Activated T-helper 2 cell treated with anti-CD3 and anti-CD28 coated beads, Interferon-gamma antibody, Interleukin-2, Interleukin-4, amounts not matched to agents 10 μg/mL and 5 μg/mL and 100 μg/mL, durations not matched to agents 14 hours and 24 hours and 36 hours (primary cell): ENCODE data around the gene STARD10. TPM values are rescaled to one million over a fixed set of nuclear protein-coding genes. Genes with fewer than 3 reads are reported as not detected.

ENCODE experiments used
- DNase-seq: peaks from one replicate; pipeline ENCODE4 v3.0.0; 2021; ENCODE audit warnings: low spot score
- H3K27ac Mint-ChIP-seq: one replicate; pipeline ENCODE4 v1.8.0; 2021; ENCODE audit warnings: mixed read lengths
- H3K27me3 Mint-ChIP-seq: one replicate; pipeline ENCODE4 v1.8.0; 2021; ENCODE audit warnings: low read depth, mixed read lengths
- H3K36me3 Mint-ChIP-seq: one replicate; pipeline ENCODE4 v1.8.0; 2021; ENCODE audit warnings: low read depth, mixed read lengths
- H3K4me1 Mint-ChIP-seq: one replicate; pipeline ENCODE4 v1.8.0; 2021; ENCODE audit warnings: low read depth, mixed read lengths
- H3K4me3 Mint-ChIP-seq: one replicate; pipeline ENCODE4 v1.8.0; 2021; ENCODE audit warnings: low read depth, mild to moderate bottlenecking, moderate library complexity, mixed read lengths
- H3K9me3 Mint-ChIP-seq: one replicate; pipeline ENCODE4 v1.8.0; 2021; ENCODE audit warnings: mixed read lengths
- intact Hi-C: fragments of 100-400 bp; cut with micrococcal nuclease; formaldehyde crosslinking; loops from one replicate; pipeline ENCODE4 v1.15.1; 2023
- total RNA-seq: library from RNA; stranded (reverse); gene quantifications from 2 replicates; pipeline ENCODE4 v1.2.3, GENCODE V29; 2022

The STARD10 gene
- total RNA-seq, 1 donor from 2014 or later, result 10.7 TPM

GRCh38 chr11:72821920-72822799 is 28.3 kb upstream of the STARD10 start:
- Mint-ChIP-seq H3K9me3 (no peaks in the 10 kb centered on the region), H3K36me3 (peaks cover 57% of the 10 kb centered on the region), H3K27me3 (no peaks in the 10 kb centered on the region), H3K4me1 (peaks cover 10% of the 10 kb centered on the region), H3K27ac (no peak overlapping the region), H3K4me3 (no peak overlapping the region)
- intact Hi-C loops, result no loop called here
- peak; percentile 58 for DNase-seq

DNA sequence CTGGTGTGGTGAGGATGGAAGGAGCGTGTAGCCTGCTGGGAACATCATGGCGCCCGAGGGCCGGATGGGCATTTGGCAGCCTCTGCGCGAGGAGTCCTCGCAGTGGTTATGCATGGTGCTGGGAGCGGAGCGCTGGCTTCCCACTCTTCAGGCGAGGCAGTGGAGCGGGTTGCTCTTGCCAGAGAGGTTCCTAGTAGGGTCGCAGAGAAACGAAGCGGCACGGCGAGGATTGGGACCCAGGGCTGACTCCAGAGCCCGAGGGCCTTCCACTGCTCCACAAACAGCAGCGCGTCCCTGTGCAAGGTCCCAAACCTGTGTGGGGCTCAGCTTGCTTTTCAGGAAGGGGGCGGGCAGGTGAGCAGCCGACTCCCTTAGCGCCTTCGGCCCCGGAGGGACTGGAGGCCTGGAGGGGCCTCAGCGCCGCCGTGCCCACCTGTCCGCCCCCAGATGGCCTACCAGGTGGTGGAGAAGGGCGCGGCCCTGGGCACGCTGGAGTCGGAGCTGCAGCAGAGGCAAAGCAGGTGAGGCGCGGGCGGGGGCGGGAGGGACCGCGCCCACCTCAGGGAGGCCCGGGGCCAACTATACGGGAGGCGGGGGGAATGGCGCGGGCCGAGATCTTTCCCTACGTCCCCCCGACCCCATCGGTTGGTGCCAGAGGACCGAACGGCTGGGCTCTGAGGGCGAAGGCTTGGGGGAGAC is 27.5 kb upstream of the STARD10 start:
- intact Hi-C loops, result no loop called here
- Mint-ChIP-seq H3K27ac (no peak overlapping the region), H3K27me3 (no peaks in the 10 kb centered on the region), H3K4me1 (peaks cover 14% of the 10 kb centered on the region), H3K4me3 (no peak overlapping the region), H3K9me3 (no peaks in the 10 kb centered on the region), H3K36me3 (peaks cover 57% of the 10 kb centered on the region)
- DNase-seq, result no peak

DNA sequence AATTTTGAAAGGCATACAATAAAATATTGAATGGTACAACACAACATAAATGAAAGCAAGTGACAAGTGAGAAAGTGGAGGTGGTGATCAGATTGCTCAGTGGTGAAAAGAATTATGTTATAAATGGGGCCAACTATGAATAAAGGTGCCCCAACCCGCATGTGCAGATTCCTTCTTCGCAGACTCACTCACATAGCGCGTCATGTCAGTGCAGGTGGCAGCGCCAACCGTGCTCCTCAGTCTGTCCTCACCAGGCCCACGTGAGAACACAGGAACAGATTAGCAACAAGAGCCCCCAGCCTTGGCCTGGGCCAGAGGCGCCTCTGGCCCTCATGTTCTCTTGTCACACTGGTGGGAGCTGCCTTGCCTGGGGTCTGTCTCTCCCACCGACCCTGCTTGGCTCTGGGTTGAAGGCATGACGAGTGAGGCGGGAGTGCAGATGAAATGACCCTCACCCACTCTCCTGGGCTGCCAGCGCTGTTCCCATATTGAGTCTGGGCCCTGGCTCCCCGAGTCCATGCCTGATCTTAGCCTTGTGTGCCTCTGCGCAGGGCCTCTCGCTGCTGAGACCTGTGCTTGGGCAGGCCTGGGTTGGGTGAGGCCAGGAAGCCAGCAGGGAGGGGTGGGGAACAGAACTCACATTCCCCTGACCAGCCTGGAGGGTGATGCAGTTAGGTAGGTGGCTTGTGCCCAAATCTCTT is 26.7 kb upstream of the STARD10 start:
- no peak for DNase-seq
- no peak overlapping the region for H3K4me3 Mint-ChIP-seq
- H3K27ac Mint-ChIP-seq, result no peak overlapping the region
- no peaks in the 10 kb centered on the region for H3K9me3 Mint-ChIP-seq
- H3K36me3 Mint-ChIP-seq, result peaks cover 59% of the 10 kb centered on the region
- no peaks in the 10 kb centered on the region for H3K27me3 Mint-ChIP-seq
- intact Hi-C loops, result no loop called here
- H3K4me1 Mint-ChIP-seq, result peaks cover 19% of the 10 kb centered on the region

DNA sequence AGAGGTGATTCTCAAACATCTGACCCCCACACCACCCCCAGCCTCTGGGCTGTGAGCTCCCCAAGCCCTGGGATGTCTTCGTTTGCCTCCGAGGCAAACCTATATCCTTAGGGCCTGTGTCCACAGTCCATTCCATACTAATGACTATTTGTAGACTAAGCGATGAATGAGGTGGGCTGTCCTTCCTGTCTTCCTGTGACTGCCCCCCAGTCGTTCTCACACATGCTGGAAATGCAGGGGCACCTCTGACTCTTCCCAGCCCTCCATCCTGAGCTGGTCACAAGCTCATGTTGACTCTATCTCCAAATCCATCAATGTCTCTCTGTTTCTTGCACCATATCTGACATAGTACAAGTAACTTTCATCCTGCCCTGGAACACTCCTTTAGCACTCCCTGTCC is 25.1 kb upstream of the STARD10 start:
- H3K4me3 Mint-ChIP-seq, result no peak overlapping the region
- H3K36me3 Mint-ChIP-seq, result peaks cover 52% of the 10 kb centered on the region
- H3K9me3 Mint-ChIP-seq, result no peaks in the 10 kb centered on the region
- H3K27ac Mint-ChIP-seq, result no peak overlapping the region
- H3K4me1 Mint-ChIP-seq, result peaks cover 23% of the 10 kb centered on the region
- intact Hi-C loops, result no loop called here
- no peaks in the 10 kb centered on the region for H3K27me3 Mint-ChIP-seq
- no peak for DNase-seq

GRCh38 chr11:72817966-72818365 is 24.1 kb upstream of the STARD10 start:
- H3K36me3 Mint-ChIP-seq, result peaks cover 49% of the 10 kb centered on the region
- no peaks in the 10 kb centered on the region for H3K27me3 Mint-ChIP-seq
- peak overlapping the region; percentile 31 for H3K4me3 Mint-ChIP-seq
- H3K9me3 Mint-ChIP-seq, result no peaks in the 10 kb centered on the region
- peak overlapping the region; percentile 4 for H3K27ac Mint-ChIP-seq
- intact Hi-C loops, result no loop called here
- H3K4me1 Mint-ChIP-seq, result peaks cover 25% of the 10 kb centered on the region
- DNase-seq, result no peak

DNA sequence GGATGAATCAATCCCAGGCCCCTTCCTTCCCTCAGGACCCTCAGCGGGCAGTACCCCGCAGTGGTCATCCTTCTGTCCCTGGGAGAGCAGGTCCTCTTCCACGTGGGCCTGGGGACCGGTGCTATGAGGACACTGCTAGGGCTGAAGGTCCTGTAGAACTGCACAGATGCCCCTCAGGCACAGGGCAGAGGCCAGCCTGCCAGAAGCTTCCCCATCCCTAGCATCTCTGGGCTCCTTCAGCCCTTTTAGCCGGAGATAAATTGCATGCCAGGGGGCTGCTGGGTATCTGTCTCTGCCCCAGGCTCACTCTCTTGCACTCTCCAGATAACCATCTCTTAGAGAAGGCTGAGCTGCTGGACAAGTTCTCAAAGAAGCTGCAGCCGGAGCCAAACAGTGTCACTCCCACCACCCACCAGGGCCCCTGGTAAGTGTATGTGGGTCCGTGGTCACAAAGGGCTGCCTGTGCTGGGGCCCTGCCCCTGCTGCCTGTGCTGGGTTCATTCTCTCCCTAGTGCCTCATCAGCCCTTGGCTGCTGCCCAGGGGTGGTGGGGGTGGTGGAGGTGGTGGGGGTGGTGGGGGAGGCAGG is 22.6 kb upstream of the STARD10 start:
- peaks cover 62% of the 10 kb centered on the region for H3K36me3 Mint-ChIP-seq
- peak overlapping the region; percentile 98 for H3K4me3 Mint-ChIP-seq
- intact Hi-C loops, result no loop called here
- H3K4me1 Mint-ChIP-seq, result peaks cover 34% of the 10 kb centered on the region
- DNase-seq, result no peak
- H3K27ac Mint-ChIP-seq, result peak overlapping the region; percentile 88
- no peaks in the 10 kb centered on the region for H3K9me3 Mint-ChIP-seq
- no peaks in the 10 kb centered on the region for H3K27me3 Mint-ChIP-seq

DNA sequence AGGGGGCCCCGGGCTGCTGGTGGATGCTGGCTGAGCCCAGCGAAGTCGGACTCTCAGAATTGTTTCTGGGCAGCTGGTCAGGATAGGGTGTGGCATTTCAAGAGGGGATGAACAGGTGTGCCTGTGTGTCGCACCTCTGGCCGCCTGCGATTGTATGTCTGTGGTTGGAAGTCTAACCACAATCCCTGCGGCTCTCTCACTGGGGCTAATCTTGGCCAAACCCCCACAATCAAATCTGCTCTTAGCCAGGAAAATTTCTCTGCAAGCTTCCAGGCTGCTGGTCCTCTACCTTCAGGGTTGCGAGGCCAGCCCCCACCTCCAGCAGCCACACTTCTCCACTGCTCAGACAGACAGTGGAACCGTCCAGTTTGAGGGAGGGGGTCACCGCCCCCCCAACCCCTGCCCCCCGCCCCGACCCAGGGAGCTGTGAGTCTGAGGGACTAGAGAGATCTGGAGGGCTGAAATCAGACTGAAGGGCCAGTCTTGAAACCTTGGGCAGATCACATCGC is 21.3 kb upstream of the STARD10 start:
- H3K9me3 Mint-ChIP-seq, result no peaks in the 10 kb centered on the region
- H3K4me1 Mint-ChIP-seq, result peaks cover 37% of the 10 kb centered on the region
- H3K27me3 Mint-ChIP-seq, result no peaks in the 10 kb centered on the region
- intact Hi-C loops, result loop anchor here (1.0 to 2.0 kb wide), 3 partner anchors 62 to 326 kb away; partner anchors contain the start of gene ARAP1
- H3K36me3 Mint-ChIP-seq, result peaks cover 61% of the 10 kb centered on the region
- peak overlapping the region; percentile 98 for H3K4me3 Mint-ChIP-seq
- H3K27ac Mint-ChIP-seq, result peak overlapping the region; percentile 98
- peak; percentile 23 for DNase-seq

GRCh38 chr11:72814286-72815109 is 20.7 kb upstream of the STARD10 start, which contains the start of gene ATG16L2:
Gene ATG16L2 (plus strand): TSS chr11:72814411. CDS start chr11:72814446, 35 bp downstream.
- peaks cover 62% of the 10 kb centered on the region for H3K36me3 Mint-ChIP-seq
- H3K9me3 Mint-ChIP-seq, result no peaks in the 10 kb centered on the region
- peaks cover 36% of the 10 kb centered on the region for H3K4me1 Mint-ChIP-seq
- peak within 1 kb of the TSS; percentile 98 for H3K27ac Mint-ChIP-seq
- intact Hi-C loops, result loop anchor here (1.0 to 5.0 kb wide), 4 partner anchors 62 to 326 kb away; partner anchors contain the start of gene ARAP1
- H3K4me3 Mint-ChIP-seq, result peak within 1 kb of the TSS; percentile 99
- peak; percentile 87 for DNase-seq
- no peaks in the 10 kb centered on the region for H3K27me3 Mint-ChIP-seq

GRCh38 chr11:72813740-72814285 is 20.0 kb upstream of the STARD10 start:
- H3K27ac Mint-ChIP-seq, result peak overlapping the region; percentile 97
- peaks cover 61% of the 10 kb centered on the region for H3K36me3 Mint-ChIP-seq
- no peaks in the 10 kb centered on the region for H3K9me3 Mint-ChIP-seq
- peaks cover 32% of the 10 kb centered on the region for H3K4me1 Mint-ChIP-seq
- H3K27me3 Mint-ChIP-seq, result no peaks in the 10 kb centered on the region
- DNase-seq, result no peak
- intact Hi-C loops, result loop anchor here (1.0 to 5.0 kb wide), 4 partner anchors 20 to 327 kb away; partner anchors contain the start of genes ARAP1 and STARD10
- H3K4me3 Mint-ChIP-seq, result peak overlapping the region; percentile 99

DNA sequence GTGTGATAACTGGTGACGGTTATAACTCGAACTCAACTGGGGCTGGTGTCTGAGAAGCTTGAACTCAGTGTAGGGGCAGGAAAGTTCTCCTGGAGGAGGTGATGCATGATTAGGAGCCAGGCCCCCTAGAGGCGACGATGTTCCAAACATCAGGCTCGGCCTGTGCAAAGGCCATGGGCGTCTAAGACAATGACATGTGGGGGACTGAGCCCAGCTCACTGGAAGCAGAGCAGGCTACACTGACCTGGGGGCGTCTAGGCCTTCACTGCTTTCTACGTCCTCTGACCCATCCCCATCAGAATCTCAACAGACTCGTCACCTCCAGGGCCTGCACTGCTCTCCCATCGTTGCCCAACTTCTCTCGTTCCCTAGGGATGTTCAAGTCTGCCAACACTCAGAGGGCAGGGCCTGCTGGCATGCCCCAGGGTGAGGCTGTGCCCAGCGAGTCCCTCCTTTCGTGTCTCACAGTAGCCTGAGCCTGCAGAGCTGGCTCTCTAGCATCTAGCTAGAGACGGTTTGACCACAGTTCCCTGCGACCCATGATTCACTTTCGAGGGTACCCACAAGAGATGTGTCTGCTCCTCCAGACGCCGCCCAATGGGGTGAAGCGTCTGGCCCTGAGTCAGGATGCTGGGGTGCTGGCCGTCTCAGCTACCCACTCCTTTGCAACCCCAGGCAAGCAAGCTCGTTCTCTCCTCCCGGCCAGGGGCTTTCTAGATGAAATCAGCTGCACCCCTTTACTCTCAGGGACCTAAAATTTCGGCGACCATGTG is 19.3 kb upstream of the STARD10 start:
- no peaks in the 10 kb centered on the region for H3K9me3 Mint-ChIP-seq
- intact Hi-C loops, result loop anchor here (1.0 to 5.0 kb wide), 2 partner anchors 19 to 76 kb away; partner anchors contain the start of gene STARD10
- H3K27ac Mint-ChIP-seq, result peak overlapping the region; percentile 97
- peaks cover 60% of the 10 kb centered on the region for H3K36me3 Mint-ChIP-seq
- peak; percentile 66 for DNase-seq
- H3K4me1 Mint-ChIP-seq, result peaks cover 36% of the 10 kb centered on the region
- H3K27me3 Mint-ChIP-seq, result no peaks in the 10 kb centered on the region
- H3K4me3 Mint-ChIP-seq, result peak overlapping the region; percentile 99

- Mint-ChIP-seq H3K4me1 (peaks cover 35% of the 10 kb centered on the region), H3K4me3 (peak overlapping the region; percentile 99), H3K27me3 (no peaks in the 10 kb centered on the region), H3K36me3 (peaks cover 61% of the 10 kb centered on the region), H3K9me3 (no peaks in the 10 kb centered on the region), H3K27ac (peak overlapping the region; percentile 97)
- intact Hi-C loops, result loop anchor here (5.0 kb wide), 1 partner anchor 75 kb away; no protein-coding TSS in a partner anchor
- DNase-seq, result no peak
These were observed 18.7 kb upstream of the STARD10 start for GRCh38 chr11:72812604-72812966.
